ENCODE measurements around the gene ZNF830.
A peak's percentile ranks its signal among the peaks of the same experiment; 100 is the strongest.
"Not testable (repeated sequence)": the region's sequence is repeated elsewhere in the genome, so short reads cannot be mapped to it uniquely, and the experiment has no call there.

Gene ZNF830

GRCh38 chr17:34993031-34993430 lies 31.7 kb downstream of the ZNF830 start:
- no peak for DNase-seq

GRCh38 chr17:34996422-34997285 lies 35.3 kb downstream of the ZNF830 start:
- DNase-seq, result no peak

GRCh38 chr17:34997355-34997862 lies 36.1 kb downstream of the ZNF830 start:
- no peak for DNase-seq

GRCh38 chr17:34998205-34998604 lies 36.9 kb downstream of the ZNF830 start:
- DNase-seq, result peak; percentile 4 to 65 (median 27)

GRCh38 chr17:34999456-34999855 lies 38.1 kb downstream of the ZNF830 start:
- no peak for DNase-seq

GRCh38 chr17:35000965-35001364 lies 39.6 kb downstream of the ZNF830 start:
- not testable (repeated sequence) for DNase-seq

GRCh38 chr17:35001549-35001948 lies 40.2 kb downstream of the ZNF830 start:
- no peak for DNase-seq

- no peak for DNase-seq
Observed at GRCh38 chr17:35002876-35003551, 41.7 kb downstream of the ZNF830 start.

- no peak for DNase-seq
Observed at GRCh38 chr17:35003778-35004177, 42.4 kb downstream of the ZNF830 start.

- DNase-seq, result no peak
Observed at GRCh38 chr17:35006345-35006744, 45.0 kb downstream of the ZNF830 start.

GRCh38 chr17:35006961-35007360 lies 45.6 kb downstream of the ZNF830 start:
- no peak for DNase-seq

- DNase-seq, result no peak
Observed at GRCh38 chr17:35010093-35010492, 48.8 kb downstream of the ZNF830 start.

GRCh38 chr17:35011671-35012216 lies 50.4 kb downstream of the ZNF830 start:
- peak in 1 of 3 experiments; percentile 5 for DNase-seq

Measured in NCI-H1417 (cell line).